Brain pericyte (primary cell): ENCODE results near the gene ZNF319.
"Not testable (repeated sequence)": the region's sequence is repeated elsewhere in the genome, so short reads cannot be mapped to it uniquely, and the experiment has no call there.

Source experiments
- DNase-seq: peaks from one replicate; pipeline ENCODE4 v3.0.0-alpha.2; 2012; ENCODE audit warnings: low read depth, low spot score

The ZNF319 gene

GRCh38 chr16:57997528-57998265 lies 2.8 kb downstream of the ZNF319 start:
- no peak for DNase-seq

GRCh38 chr16:57997176-57997527 lies 3.3 kb downstream of the ZNF319 start:
- no peak for DNase-seq

- DNase-seq, result no peak
These were observed 3.9 kb downstream of the ZNF319 start for GRCh38 chr16:57996406-57997175.

- DNase-seq, result no peak
These were observed 4.6 kb downstream of the ZNF319 start for GRCh38 chr16:57995721-57996405.

- no peak for DNase-seq
These were observed 5.7 kb downstream of the ZNF319 start for GRCh38 chr16:57994778-57995177.

- DNase-seq, result no peak
These were observed 6.1 kb downstream of the ZNF319 start for GRCh38 chr16:57994361-57994760.

- no peak for DNase-seq
These were observed 6.6 kb downstream of the ZNF319 start for GRCh38 chr16:57993897-57994296.

- no peak for DNase-seq
These were observed 7.0 kb downstream of the ZNF319 start for GRCh38 chr16:57993438-57993837.

GRCh38 chr16:57992084-57992483 lies 8.4 kb downstream of the ZNF319 start:
- DNase-seq, result no peak

- no peak for DNase-seq
These were observed 8.9 kb downstream of the ZNF319 start for GRCh38 chr16:57991551-57992059.

- no peak for DNase-seq
These were observed 11.5 kb downstream of the ZNF319 start for GRCh38 chr16:57988929-57989328.

GRCh38 chr16:57987441-57988177 lies 12.9 kb downstream of the ZNF319 start:
- DNase-seq, result no peak

- DNase-seq, result no peak
These were observed 14.3 kb downstream of the ZNF319 start for GRCh38 chr16:57986196-57986595.

- DNase-seq, result no peak
These were observed 15.0 kb downstream of the ZNF319 start for GRCh38 chr16:57985204-57986181.

GRCh38 chr16:57984443-57985203 lies 15.8 kb downstream of the ZNF319 start:
- no peak for DNase-seq

GRCh38 chr16:57982385-57982784 lies 18.1 kb downstream of the ZNF319 start:
- DNase-seq, result no peak

- DNase-seq, result no peak
These were observed 18.8 kb downstream of the ZNF319 start for GRCh38 chr16:57981636-57982035.

- DNase-seq, result no peak
These were observed 21.4 kb downstream of the ZNF319 start for GRCh38 chr16:57979006-57979585.

- not testable (repeated sequence) for DNase-seq
These were observed 22.4 kb downstream of the ZNF319 start for GRCh38 chr16:57978070-57978465.
